Esophagus (tissue), 2 donors: Measurements from ENCODE around the gene RBM28. TPM values are rescaled to one million over a fixed set of nuclear protein-coding genes. Genes with fewer than 3 reads are reported as not detected.

ENCODE experiments used
- H3K27ac ChIP-seq, 2 donors: one replicate each; pipeline ENCODE4 v1.5.1; 2013; ENCODE audit warnings: low read depth in 2 of 2, mild to moderate bottlenecking in 2 of 2, inconsistent platforms in 1 of 2, low read length in 1 of 2, moderate library complexity in 1 of 2
- H3K27me3 ChIP-seq, 2 donors: one replicate each; pipeline ENCODE4 v1.6.1; 2013; ENCODE audit warnings: low read length in 2 of 2, control low read depth in 1 of 2, mild to moderate bottlenecking in 1 of 2; ENCODE audit not compliant: insufficient read depth in 2 of 2, control insufficient read depth in 1 of 2
- H3K36me3 ChIP-seq, 2 donors: one replicate each; pipeline ENCODE4 v1.6.1; 2013; ENCODE audit warnings: low read length in 1 of 2; ENCODE audit not compliant: control insufficient read depth in 2 of 2, insufficient read depth in 2 of 2
- H3K4me1 ChIP-seq, 2 donors: one replicate each; pipeline ENCODE4 v1.6.1; 2013; ENCODE audit warnings: low read length in 1 of 2; ENCODE audit not compliant: control insufficient read depth in 2 of 2, insufficient read depth in 2 of 2
- H3K4me3 ChIP-seq, 2 donors: one replicate each; pipeline ENCODE4 v1.5.1; 2013; ENCODE audit warnings: low read length in 2 of 2, mild to moderate bottlenecking in 2 of 2, low read depth in 1 of 2, moderate library complexity in 1 of 2
- H3K9me3 ChIP-seq, 2 donors: one replicate each; pipeline ENCODE4 v1.6.1; 2013; ENCODE audit warnings: mild to moderate bottlenecking in 2 of 2, low read depth in 1 of 2, low read length in 1 of 2, moderate library complexity in 1 of 2; ENCODE audit not compliant: control insufficient read depth in 2 of 2, insufficient read depth in 1 of 2
- WGBS, 2 donors: extraction: QIAGEN DNeasy Blood & Tissue Kit; methylation state at CpG; one replicate each; pipeline ENCODE4 v1.1.7; 2013; 5-methylcytosine and 5-hydroxymethylcytosine counted together
- polyA plus RNA-seq, 2 donors: library from polyadenylated mRNA; stranded (reverse); fragments of 200-250 nt; gene quantifications; one replicate each; pipeline ENCODE4 v1.2.3, GENCODE V29; 2013
- donor health status: healthy with polysubstance abuse.
- donor health status: Bipolar disorder and iron deficiency.

The RBM28 gene
- polyA plus RNA-seq, 2 donors, result 16.0 to 20.1 TPM

- peaks cover 5 to 11% of the 10 kb centered on the region in 2 donors for H3K4me1 ChIP-seq
- H3K9me3 ChIP-seq, result peaks cover 0 to 4% of the 10 kb centered on the region in 2 donors
- peak overlapping the region; percentile 24 to 28 for H3K4me3 ChIP-seq
- H3K36me3 ChIP-seq, result no peaks in the 10 kb centered on the region
- 17 to 27% methylated on average over 40 to 97 of the region's 97 CpGs for WGBS, 2 donors
- H3K27ac ChIP-seq, result no peak overlapping the region
- no peaks in the 10 kb centered on the region for H3K27me3 ChIP-seq
These were observed 7.8 kb upstream of the RBM28 start for GRCh38 chr7:128351296-128352152.

DNA sequence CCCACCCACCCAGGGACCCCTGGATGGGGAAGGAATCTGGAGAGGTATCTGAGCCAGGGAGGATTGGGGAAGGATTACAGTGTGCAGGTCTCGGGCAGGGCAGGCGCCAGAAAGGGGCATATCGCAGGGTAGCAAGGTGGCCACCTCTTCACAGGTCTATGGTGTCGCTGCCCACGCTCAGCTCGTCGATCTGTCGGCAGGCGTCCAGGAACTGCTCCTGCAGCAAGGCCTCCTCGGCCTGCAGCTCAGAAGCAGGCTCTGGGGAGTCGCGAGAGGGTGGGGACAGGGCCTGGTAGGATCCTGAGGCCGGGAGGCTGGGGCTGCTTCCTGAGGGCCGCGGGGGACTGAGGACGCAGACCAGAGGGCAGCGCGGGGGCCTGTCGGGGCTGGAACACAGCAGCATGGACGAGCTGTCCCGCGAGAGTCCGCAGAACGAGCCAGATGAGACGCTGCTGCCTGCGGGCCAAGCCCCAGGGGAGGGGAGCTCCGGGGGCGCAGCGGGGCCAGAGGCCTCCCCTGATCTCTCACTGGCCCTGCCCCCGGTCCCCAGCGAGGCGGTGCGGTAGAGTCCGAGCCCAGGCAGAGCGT is 7.1 kb upstream of the RBM28 start:
- Histone ChIP-seq H3K27ac (no peak overlapping the region), H3K4me3 (no peak overlapping the region), H3K27me3 (no peaks in the 10 kb centered on the region), H3K36me3 (no peaks in the 10 kb centered on the region), H3K4me1 (peaks cover 5 to 11% of the 10 kb centered on the region in 2 donors), H3K9me3 (peaks cover 0 to 4% of the 10 kb centered on the region in 2 donors)
- 68 to 77% methylated on average over 30 to 35 of the region's 35 CpGs for WGBS, 2 donors

DNA sequence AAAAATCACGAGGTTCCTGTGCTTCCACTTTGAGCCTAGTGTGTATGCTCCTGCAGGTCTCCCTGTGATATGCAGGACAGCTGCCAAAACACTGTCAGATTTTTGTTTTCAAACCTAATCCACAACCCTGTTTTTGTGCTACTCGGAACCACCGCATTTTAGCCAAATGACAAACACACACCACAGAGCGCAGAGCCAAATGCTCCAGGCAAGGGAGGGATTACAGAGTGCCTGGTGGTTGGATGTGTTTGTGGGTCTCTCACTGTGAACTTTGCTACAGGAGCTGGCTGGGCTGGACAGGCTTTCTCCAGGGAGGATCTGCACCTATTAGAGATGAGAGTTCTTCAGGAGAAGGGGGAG is 5.7 kb upstream of the RBM28 start:
- Histone ChIP-seq H3K36me3 (no peaks in the 10 kb centered on the region), H3K4me3 (no peak overlapping the region), H3K27ac (no peak overlapping the region), H3K9me3 (peaks cover 0 to 4% of the 10 kb centered on the region in 2 donors), H3K27me3 (no peaks in the 10 kb centered on the region), H3K4me1 (peaks cover 5 to 11% of the 10 kb centered on the region in 2 donors)
- 24% methylated on average over 4 of the region's 4 CpGs for WGBS, 2 donors

- H3K4me1 ChIP-seq, result peaks cover 5 to 11% of the 10 kb centered on the region in 2 donors
- no peak overlapping the region for H3K27ac ChIP-seq
- no peaks in the 10 kb centered on the region for H3K36me3 ChIP-seq
- H3K4me3 ChIP-seq, result no peak overlapping the region
- H3K27me3 ChIP-seq, result no peaks in the 10 kb centered on the region
- peaks cover 0 to 4% of the 10 kb centered on the region in 2 donors for H3K9me3 ChIP-seq
- WGBS, 2 donors, result 9 to 12% methylated on average over 2 of the region's 2 CpGs
These were observed 4.0 kb upstream of the RBM28 start for GRCh38 chr7:128347647-128348097.

- 92 to 96% methylated on average over 5 of the region's 5 CpGs for WGBS, 2 donors
- Histone ChIP-seq H3K4me3 (peak overlapping the region in 1 of 2 donors; percentile 57), H3K36me3 (no peaks in the 10 kb centered on the region), H3K27me3 (no peaks in the 10 kb centered on the region), H3K27ac (no peak overlapping the region), H3K4me1 (no peaks in the 10 kb centered on the region), H3K9me3 (no peaks in the 10 kb centered on the region)
These were observed 695 bp upstream of the RBM28 start for GRCh38 chr7:128344431-128344774.

DNA sequence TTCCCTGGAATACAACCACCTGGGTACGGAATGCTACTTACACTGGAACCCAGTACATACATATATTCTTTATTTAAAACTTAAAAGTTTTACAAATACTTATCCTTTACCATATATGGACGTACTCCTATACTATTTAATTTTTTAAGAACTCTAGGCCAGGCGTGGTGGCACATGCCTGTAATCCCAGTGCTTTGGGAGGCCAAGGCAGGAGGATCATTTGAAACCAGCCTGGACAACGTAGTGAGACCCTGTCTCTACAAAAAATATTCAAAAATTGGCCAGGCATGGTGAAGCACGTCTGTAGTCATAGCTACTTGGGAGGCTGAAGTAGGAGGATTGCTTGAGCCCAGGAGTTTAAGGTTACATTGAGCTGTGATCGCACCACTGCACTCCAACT is 2.0 kb downstream of the RBM28 start:
- Histone ChIP-seq H3K4me3 (no peak overlapping the region), H3K27ac (no peak overlapping the region), H3K9me3 (no peaks in the 10 kb centered on the region), H3K36me3 (no peaks in the 10 kb centered on the region), H3K27me3 (no peaks in the 10 kb centered on the region), H3K4me1 (no peaks in the 10 kb centered on the region)
- WGBS, 2 donors, result 86 to 91% methylated on average over 6 of the region's 6 CpGs

DNA sequence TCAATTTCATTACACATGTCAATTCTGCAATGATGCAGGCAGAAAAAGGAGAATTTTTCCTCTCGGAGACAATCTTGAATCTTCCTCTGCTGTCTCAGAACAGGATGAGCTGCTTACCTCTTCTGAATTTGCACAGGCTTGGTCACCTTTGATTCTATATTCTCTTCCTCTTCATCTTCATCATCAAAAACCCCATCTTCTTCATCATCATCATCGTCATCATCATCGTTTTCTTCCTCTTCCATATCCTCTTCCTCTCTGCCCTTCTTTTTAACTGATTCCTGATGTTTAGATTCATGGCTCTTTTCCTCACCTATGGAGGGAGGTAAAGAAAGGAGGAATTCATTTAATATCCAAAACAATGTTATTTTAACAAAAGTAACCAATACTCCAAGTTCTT is 8.0 kb downstream of the RBM28 start:
- WGBS, 2 donors, result 92% methylated on average over 3 of the region's 3 CpGs

GRCh38 chr7:128324368-128324680 is 19.4 kb downstream of the RBM28 start:
- Histone ChIP-seq H3K4me3 (no peak overlapping the region), H3K27me3 (no peaks in the 10 kb centered on the region), H3K36me3 (peaks cover 2 to 15% of the 10 kb centered on the region in 2 donors), H3K4me1 (no peaks in the 10 kb centered on the region), H3K9me3 (peaks cover 0 to 2% of the 10 kb centered on the region in 2 donors), H3K27ac (no peak overlapping the region)
- 89 to 90% methylated on average over 9 of the region's 9 CpGs for WGBS, 2 donors

More for the DNA sequence above, 8.0 kb downstream of the RBM28 start:
- Histone ChIP-seq H3K27me3 (no peaks in the 10 kb centered on the region), H3K4me3 (no peak overlapping the region), H3K27ac (no peak overlapping the region), H3K9me3 (no peaks in the 10 kb centered on the region), H3K4me1 (no peaks in the 10 kb centered on the region), H3K36me3 (peaks cover 3 to 5% of the 10 kb centered on the region in 2 donors)

DNA sequence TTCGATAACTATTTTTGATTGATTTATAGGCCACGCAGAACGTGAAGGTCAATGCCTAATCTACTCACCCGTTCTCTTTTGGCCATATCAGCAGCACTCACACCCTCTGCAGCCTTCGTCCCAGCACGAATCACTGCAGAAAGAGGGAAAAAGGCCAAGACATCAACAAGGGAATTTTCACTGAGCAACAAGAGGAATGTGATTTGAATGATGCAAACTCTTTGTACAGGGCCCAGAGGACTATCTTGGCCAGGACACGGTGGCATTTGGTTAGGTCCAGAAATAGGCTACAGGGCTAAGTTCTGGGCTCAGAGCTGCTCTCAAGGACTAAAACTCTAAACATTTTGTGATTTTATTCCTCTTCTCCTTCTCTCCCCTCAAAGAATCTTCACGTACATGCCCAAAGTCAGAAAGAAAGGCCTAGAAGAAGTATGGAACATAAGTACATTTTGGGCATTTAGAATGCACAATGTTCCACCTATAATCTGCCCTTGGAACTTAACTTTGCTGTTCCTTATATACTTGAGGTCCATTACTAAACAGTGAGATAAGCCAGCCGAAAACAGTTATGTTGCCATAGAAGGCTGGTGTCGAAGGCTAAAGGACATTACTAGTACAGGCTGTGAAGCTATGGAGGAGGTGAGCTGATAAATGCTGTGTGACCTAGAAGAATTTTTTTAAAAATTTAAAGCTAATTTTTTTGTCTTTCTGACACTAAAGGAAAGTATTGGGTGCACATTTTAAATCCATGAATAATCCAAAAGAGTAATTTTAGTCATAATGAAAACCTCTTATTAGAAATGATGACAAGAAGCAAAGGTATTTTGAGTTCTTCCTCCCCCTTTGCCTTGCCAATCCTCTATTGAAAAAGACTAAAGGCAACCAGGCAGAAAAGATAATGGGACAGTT is 20.0 kb downstream of the RBM28 start:
- H3K9me3 ChIP-seq, result peaks cover 0 to 2% of the 10 kb centered on the region in 2 donors
- H3K4me3 ChIP-seq, result no peak overlapping the region
- no peak overlapping the region for H3K27ac ChIP-seq
- H3K4me1 ChIP-seq, result no peaks in the 10 kb centered on the region
- 75 to 81% methylated on average over 10 of the region's 10 CpGs for WGBS, 2 donors
- peaks cover 2 to 15% of the 10 kb centered on the region in 2 donors for H3K36me3 ChIP-seq
- H3K27me3 ChIP-seq, result no peaks in the 10 kb centered on the region
